Colonic mucosa (tissue), 4 donors: ENCODE results near the gene LEFTY1. TPM values are rescaled to one million over a fixed set of nuclear protein-coding genes. Genes with fewer than 3 reads are reported as not detected.
"Not testable (repeated sequence)": the region's sequence is repeated elsewhere in the genome, so short reads cannot be mapped to it uniquely, and the experiment has no call there.

Experiments used
- DNase-seq: peaks from one replicate; pipeline ENCODE4 v3.0.0-alpha.2; 2020
- H3K27ac ChIP-seq: fragments of 200-600 bp; one replicate; pipeline ENCODE4 v1.8.0; 2021
- H3K27me3 ChIP-seq: fragments of 200-600 bp; one replicate; pipeline ENCODE4 v1.8.0; 2021
- H3K36me3 ChIP-seq: fragments of 200-600 bp; one replicate; pipeline ENCODE4 v1.8.0; 2021
- H3K4me1 ChIP-seq: fragments of 200-600 bp; one replicate; pipeline ENCODE4 v1.8.0; 2021; ENCODE audit warnings: mild to moderate bottlenecking
- H3K4me3 ChIP-seq: fragments of 200-600 bp; one replicate; pipeline ENCODE4 v1.8.0; 2021
- H3K9ac ChIP-seq, 2 donors: one replicate each; pipeline ENCODE4 v1.7.0; 2013; ENCODE audit warnings: control low read depth in 2 of 2, low read depth in 2 of 2, low read length in 2 of 2
- H3K9me3 ChIP-seq: fragments of 200-600 bp; one replicate; pipeline ENCODE4 v1.8.0; 2021
- CTCF ChIP-seq: fragments of 200-600 bp; IDR thresholded peaks from one replicate; pipeline ENCODE4 v1.8.0; 2022; ENCODE audit warnings: antibody characterized with exemption, mild to moderate bottlenecking
- intact Hi-C: fragments of 100-400 bp; cut with DNase I; formaldehyde crosslinking; loops from one replicate; pipeline ENCODE4 v1.14.1; 2022
- total RNA-seq, 2 donors: library from RNA; stranded (reverse); fragmentation: NEBNext Ultra II Directional in 1 of 2; extraction: Animal tissue kit (Norgen Biotek cat#: 25700) in 1 of 2; gene quantifications; one replicate each; pipeline ENCODE4 v1.2.1, GENCODE V29; 2021
- donor health status: healthy.
- donor health status: DM: no; HTN: no; CAD: no.
- donor health status: DM: no; HTN: no; CAD: no.

LEFTY1 gene
- total RNA-seq, 2 donors from 2014 or later: 201 to 211 TPM

- no peaks in the 10 kb centered on the region for H3K4me1 ChIP-seq
- H3K27ac ChIP-seq: no peak overlapping the region
- no peak overlapping the region for H3K9ac ChIP-seq
- no peaks in the 10 kb centered on the region for H3K27me3 ChIP-seq
- no peak for DNase-seq
- TF ChIP-seq CTCF: no peak
- no peaks in the 10 kb centered on the region for H3K9me3 ChIP-seq
- intact Hi-C loops: no loop called here
- H3K4me3 ChIP-seq: no peak overlapping the region
- no peaks in the 10 kb centered on the region for H3K36me3 ChIP-seq
These were observed 44.1 kb upstream of the LEFTY1 start for GRCh38 chr1:225933072-225933471.

GRCh38 chr1:225931270-225932136, 42.6 kb upstream of the LEFTY1 start:
- Histone ChIP-seq H3K9me3 (no peaks in the 10 kb centered on the region), H3K4me1 (no peaks in the 10 kb centered on the region), H3K9ac (no peak overlapping the region), H3K36me3 (no peaks in the 10 kb centered on the region), H3K27ac (no peak overlapping the region), H3K27me3 (no peaks in the 10 kb centered on the region), H3K4me3 (no peak overlapping the region)
- DNase-seq: no peak
- no peak for TF ChIP-seq CTCF
- intact Hi-C loops: no loop called here

GRCh38 chr1:225930566-225930965, 41.6 kb upstream of the LEFTY1 start:
- intact Hi-C loops: no loop called here
- no peak for DNase-seq

GRCh38 chr1:225929462-225929861, 40.5 kb upstream of the LEFTY1 start:
- H3K27me3 ChIP-seq, H3K4me3 ChIP-seq, H3K36me3 ChIP-seq, DNase-seq, H3K9ac ChIP-seq, H3K9me3 ChIP-seq, H3K27ac ChIP-seq, H3K4me1 ChIP-seq, intact Hi-C loops: not testable (repeated sequence)

More at GRCh38 chr1:225930566-225930965, 41.6 kb upstream of the LEFTY1 start:
- no peaks in the 10 kb centered on the region for H3K36me3 ChIP-seq
- H3K27me3 ChIP-seq: no peaks in the 10 kb centered on the region
- H3K9ac ChIP-seq: no peak overlapping the region
- no peak overlapping the region for H3K27ac ChIP-seq
- H3K4me1 ChIP-seq: no peaks in the 10 kb centered on the region
- H3K9me3 ChIP-seq: no peaks in the 10 kb centered on the region
- no peak overlapping the region for H3K4me3 ChIP-seq
- no peak for TF ChIP-seq CTCF

- DNase-seq: no peak
- H3K27ac ChIP-seq: no peak overlapping the region
- H3K9ac ChIP-seq: no peak overlapping the region
- H3K4me1 ChIP-seq: no peaks in the 10 kb centered on the region
- TF ChIP-seq CTCF: no peak
- intact Hi-C loops: no loop called here
- no peaks in the 10 kb centered on the region for H3K27me3 ChIP-seq
- no peak overlapping the region for H3K4me3 ChIP-seq
- H3K36me3 ChIP-seq: no peaks in the 10 kb centered on the region
- no peaks in the 10 kb centered on the region for H3K9me3 ChIP-seq
These were observed 39.5 kb upstream of the LEFTY1 start for GRCh38 chr1:225928186-225929175.
